Measurements from ENCODE around the gene NFU1. TPM values are rescaled to one million over a fixed set of nuclear protein-coding genes. Genes with fewer than 3 reads are reported as not detected.

Gene NFU1
- total RNA-seq: 48.7 and 64.4 TPM in 2 replicates

DNA sequence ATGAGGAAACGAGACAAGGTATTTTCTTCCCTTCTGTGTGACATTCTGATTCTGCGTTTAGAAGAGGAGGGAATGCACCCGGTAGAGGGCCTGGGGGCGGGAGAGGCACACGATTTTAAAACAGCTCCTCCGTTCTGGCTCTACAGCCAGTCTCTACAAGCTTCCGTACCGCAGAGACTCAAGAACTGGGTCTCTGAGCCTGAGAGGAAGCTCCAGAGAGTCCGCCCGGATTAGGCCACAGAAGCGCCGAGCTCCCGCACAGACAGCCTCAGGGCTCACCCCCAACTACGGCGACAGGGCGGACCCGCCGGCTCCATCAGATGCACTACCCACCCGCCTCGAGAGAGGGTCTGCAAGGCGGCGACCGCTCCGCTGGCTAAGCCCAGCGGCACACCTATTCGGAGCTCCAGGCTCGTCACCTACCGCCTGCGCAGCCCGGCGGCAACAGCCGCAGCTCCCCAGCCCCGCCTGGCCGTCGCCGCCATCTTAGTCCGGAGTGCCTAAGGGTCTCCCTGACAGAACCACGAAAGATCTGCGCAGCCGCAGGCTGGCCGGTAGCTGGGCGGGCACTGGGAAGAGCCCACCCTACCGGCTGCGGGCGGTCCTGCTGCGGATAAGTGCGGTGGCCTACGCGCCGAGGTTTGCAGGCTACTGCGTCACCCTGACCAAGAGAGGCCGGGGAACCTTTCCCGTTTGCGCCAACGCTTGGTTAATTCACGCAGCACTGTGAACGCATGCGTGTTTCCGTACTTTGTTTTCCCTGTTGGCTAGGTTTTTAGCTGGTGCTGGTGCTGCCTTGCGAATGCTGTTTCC lies at the start of gene NFU1:
TSS of gene NFU1 (minus strand) at position 498 of the 813 bp plus-strand sequence. CDS start at position 485, 13 bp downstream.

DNA sequence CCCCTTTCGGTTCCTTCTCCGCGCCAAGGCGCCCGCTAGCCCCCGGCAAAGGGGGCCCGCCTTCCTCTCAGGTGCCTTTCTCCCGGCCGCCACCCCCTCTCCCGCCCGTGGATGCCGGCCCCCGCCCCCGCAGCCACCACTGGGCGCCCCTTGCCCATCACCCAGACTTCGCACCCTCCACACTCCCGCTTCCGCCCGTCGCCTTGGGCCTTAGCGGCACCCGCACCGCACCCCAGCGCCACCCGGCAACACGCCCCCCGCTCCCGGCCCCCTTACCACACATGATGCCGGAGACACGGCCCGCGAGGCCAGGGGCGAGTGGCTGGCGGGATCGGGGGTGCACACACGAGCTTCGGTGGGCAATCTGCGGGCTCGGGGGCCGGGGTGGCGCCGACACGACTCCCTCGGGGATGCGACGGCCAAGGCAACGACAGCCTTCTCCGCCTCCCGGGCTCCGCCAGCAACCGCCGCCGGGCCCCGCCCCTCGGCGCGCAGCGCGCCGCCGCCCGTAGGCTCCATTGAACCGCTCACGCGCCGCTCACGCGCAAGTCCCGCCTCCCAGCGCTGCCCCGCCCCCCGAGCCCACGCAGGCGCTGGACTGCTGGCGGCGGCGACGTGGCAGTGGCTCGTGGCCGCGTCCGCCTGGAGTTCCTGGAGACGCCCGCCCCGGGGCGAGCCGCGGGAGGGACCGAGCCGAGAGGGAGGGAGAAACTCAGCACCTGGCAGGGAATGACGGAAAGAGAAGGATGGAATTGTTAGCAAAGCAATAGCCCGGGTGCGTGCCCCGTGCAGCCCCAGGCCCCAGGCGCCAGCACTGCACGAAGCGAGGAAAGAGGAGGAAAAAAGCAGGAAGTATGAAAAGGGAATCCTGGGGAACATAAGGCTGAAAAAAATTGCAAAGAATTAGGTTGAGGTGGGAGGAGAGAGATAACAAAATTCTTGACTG lies 50.2 kb downstream of the NFU1 start, which contains the start of gene GFPT1:
TSS of gene GFPT1 (minus strand) at position 439 of the 946 bp plus-strand sequence. CDS start at position 283, 156 bp downstream.

Other genes with a start within 250 kb of the NFU1 start
- gene GFPT1, start 50.2 kb downstream of the NFU1 start, total RNA-seq: 51.8 and 58.0 TPM in 2 replicates
- gene AAK1, start 206.3 kb upstream of the NFU1 start, total RNA-seq: 24.6 and 44.6 TPM in 2 replicates

Measured in aortic smooth muscle cell (primary cell).